ENCODE data around the gene EIF3I.

The EIF3I gene

DNA sequence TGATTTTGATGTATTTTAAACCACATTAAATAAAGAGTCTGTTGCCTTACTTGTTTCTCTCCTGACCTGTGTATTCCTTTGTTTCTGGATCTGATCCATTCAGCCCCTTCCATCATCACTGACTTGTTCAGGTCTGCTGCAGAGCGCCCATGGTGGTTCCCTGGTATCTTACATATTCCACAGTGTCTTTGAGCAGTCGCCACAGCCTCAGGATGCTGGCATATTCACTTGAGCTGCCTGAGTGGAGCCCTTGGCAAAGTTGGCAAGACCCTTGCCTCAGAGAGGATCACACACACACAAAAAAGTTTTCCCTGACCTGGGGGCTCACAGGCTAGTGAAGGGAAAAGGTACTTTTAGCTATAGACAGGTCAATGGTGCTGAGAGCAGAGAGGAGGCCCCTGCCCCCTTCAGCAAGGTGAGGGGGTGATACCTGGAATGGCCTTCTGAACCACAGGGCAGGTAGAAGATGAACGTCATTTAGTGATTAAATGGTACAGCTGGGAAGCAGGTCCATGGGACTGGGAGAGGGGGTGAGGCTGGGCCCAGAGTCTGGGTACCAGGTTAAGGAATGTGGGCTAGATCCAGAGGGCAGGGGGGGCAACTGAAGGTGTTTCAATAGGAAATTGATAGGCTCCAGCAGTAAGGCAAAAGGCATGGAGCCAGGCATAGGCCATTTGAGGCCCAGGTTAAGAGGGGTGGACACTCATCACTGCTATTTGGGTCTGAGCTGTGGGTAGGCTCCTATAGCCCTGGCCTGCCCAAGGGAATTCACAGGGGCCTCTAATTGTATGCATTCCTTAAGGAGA lies 23.8 kb upstream of the EIF3I start:
- no peak for DNase-seq

DNA sequence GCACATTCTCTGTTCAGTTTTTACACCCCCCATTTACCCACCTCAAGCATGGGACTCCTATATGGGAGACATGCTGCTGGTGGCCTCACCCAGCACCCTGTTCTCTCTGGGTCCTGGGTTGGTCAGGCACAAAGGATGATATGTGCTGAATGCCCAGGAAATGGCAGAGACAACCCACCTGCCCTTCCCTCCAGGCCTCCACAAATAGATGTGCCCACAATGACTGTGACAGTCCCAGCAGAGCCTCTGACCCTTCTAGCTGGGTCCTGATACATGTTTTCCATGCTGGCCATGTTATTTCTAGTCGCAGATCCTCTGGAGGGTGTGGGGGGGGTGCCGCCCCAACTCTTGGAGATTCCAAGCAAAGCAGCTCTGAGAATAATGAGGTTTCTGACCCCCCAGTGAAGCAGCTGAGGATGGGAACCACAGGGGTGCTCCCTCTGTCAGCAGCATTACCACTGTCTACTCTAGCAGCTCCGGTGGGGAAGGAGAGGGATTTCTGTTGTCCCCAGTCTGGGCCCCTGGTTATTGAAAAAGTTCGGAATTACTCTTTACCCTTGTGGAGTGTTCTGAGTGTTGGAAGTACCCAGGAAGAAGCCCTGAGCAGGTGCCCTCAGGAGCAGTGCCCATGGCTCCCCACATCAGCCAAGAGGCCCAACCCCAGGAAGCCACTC lies 23.0 kb upstream of the EIF3I start:
- DNase-seq: no peak

DNA sequence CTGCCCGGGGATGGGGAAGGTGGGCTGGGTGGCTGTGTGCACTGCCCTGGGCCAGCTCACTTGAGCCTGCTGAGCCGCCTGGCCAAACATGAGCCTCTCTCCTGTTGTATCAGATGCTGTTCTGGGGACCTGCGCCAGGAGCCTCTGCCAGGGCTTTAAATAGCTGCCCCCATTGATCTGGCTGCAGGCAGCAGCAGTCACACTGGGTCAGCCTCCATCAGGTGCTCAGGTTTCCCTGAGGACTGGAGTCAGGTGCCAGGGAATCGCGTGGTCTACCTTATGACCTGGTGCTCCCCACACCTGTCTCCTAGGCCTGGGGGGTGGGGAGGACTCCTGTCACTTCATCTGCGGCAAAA lies 22.5 kb upstream of the EIF3I start:
- peak in 25 of 56 donors; percentile 6 to 61 (median 29) for DNase-seq

DNA sequence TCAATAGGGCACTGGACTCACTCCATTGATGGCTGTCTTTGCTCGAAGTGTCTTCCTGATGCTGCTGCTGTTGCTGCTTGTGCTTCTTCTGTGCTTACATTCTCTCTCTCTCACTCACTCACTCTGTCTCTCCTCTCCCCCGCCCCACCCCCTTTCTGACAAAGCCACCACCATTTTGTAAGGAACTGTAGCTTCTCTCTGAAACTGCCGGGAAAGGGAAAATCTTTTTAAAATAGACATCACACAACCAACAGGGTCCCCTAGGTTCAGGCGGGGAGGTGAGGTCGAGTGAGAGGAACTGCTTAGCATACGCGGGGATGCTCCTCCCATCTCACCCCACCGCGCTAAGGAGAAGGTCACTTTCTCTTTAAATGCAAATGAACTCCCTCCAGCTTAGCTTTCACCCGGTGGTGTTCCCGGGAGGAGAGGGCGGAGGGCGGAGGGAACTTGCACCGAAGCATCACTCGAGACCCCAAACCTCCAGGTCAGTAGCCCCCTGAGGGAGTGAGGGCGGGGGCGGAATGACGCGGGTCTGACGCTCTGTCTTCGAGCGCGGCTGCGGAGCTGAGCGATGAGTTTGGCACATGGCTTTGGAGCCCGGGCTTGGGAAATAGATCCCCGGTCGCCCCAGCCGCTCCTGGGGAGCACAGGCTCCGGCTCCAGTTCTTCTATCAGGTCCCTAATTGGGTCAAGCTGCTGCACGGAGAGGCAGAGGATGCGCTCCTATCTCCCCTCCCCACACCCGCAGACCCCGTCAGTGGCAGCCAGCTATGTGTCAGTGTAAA lies 21.8 kb upstream of the EIF3I start, which contains the start of gene CCDC28B:
Gene CCDC28B, plus strand, starts transcription at position 370 of the 785 bp plus-strand sequence. CDS start 1,341 bp downstream, outside the sequence.
- peak in 45 of 56 donors; percentile 21 to 82 (median 55) for DNase-seq

DNA sequence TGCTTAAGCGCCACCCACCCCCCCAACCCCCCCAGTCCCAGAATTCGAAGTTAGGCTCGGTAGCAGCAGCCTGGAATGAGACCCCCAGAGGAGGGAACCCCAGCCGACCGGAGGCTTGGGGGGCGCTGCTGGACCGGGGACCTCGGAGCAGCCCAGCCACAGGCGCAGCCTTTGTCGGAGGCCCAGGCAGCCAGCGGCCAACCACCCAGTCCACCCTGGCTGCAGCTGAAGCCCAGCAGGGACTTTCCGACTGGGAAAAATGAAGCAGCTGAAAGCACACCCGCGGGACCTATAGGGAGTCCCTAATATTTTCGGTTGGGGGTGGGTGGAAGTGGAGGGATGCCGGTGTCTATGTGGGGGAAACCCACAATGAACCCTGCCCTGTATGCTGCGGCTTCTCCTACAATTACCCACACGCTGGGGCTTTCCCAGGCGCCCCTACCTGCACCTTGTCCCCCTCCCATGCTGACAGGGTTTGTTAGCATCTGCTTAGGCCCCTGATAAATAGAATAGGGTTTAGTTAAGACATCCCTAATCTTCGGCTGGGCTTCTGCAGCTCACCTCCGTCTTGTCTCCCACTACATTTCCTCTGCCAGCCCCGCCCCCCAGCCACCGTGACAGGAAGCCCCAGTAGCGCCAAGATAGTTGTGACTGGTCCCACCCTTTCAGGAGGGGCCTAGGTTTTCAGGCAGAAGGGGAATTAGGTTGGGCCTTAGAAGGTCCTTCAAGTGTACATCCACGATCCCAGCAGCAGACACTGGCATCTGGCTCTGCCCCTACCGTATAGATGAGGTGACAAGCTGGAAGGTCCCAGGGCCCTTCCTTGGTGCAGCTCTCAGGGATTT lies 21.0 kb upstream of the EIF3I start:
- peak in 39 of 56 donors; percentile 11 to 71 (median 44) for DNase-seq

DNA sequence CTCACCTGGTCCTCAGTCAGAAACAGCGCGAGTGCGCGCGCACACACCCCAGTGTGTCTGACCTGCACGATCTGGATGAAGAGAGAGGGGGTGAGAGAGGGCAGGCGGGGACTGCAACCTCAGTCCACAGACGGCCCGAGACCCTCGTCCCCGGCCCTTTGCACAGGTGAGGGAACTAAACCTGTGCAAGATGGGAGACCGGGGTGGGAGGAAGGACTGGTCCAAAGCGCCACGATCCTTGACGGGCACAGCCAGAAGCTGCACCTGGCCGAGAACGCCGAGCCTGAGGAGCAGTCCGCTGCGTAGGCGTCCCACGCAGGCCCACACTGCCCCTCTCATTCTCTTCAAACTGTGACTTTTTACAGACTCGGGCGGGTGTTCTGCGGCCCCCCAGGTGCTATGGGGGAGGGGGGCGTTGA lies 17.3 kb upstream of the EIF3I start:
- DNase-seq: no peak

DNA sequence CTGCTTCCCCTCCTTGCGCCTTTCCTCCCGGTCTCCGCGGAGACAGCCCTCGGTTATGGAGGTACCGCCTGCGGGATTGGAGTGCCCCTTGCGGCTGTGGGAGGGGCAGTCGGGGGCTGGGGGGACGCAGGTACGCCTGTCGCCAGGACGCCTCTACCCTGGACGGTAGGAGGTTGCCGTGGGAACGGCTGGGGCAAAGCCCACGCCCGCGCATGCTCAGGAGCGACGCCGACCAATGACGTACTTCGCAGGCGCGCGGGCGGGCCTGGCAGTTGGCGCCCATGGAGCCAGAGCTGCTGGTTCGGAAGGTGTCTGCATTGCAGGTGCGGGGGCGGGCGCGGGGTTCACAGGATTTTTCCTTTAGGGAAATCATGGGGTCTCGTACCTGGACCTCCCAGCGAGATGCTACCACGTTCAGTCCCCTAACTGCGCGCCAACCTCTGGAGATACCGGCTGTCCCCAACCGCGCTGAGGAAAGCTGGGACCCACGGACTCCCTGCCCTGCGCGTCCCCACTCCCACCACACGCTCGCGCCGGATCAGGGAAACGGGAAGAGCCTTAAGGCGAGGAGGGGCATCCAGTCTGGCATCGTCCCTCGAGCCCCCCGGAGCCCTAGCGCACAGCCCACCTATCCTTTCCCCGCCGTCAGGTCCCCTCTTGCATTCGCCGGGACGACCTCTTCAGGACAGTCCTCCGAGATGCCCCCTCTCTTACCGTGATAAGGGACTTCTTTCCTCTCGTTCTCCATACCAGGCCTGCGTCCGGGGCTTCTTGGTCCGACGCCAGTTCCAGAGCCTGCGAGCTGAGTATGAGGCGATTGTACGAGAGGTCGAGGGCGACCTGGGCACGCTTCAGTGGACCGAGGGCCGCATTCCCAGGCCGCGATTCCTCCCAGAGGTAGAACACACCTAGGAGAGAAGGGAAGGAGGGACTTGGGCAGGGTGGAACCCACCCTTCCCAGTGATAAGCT lies 16.5 kb upstream of the EIF3I start, which contains the start of gene IQCC:
Gene IQCC, plus strand, starts transcription at position 271 of the 970 bp plus-strand sequence. Its CDS starts 11 bp downstream, at position 282.
- peak; percentile 29 to 90 (median 74) for DNase-seq

DNA sequence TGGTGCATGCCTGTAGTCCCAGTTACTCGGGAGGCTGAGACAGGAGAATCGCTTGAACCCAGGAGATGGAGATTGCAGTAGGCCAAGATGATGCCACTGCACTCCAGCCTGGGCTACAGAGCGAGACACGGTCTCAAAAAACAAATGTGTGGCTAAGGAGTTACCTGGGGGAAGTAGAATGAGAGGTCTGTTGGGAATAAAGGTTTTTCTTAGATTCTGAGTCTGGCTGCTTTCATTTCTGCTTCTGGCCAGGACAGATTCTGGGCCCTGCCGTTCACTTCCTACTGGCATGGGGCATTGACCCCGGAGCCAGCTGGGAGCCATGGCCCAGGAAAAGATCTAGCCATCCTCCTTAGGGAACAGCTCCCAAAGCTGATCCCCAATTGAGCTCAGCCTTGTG lies 13.7 kb upstream of the EIF3I start:
- no peak for DNase-seq

DNA sequence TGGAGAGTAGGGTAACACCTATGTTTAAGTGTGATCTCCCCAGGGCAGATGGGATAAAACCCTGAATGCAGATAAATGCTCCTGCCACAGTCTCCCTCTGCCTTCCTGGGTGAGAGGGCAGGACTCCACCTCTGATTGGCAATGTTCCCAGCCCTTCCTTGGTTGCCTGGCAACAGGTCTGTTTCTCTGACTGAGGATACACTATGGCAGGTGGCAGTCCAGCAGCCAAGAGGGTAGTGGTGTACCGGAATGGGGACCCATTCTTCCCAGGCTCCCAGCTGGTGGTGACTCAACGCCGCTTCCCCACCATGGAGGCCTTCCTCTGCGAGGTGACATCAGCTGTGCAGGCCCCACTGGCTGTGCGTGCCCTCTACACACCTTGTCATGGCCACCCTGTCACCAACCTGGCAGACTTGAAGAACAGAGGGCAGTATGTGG lies 13.3 kb upstream of the EIF3I start, which contains the start of gene DCDC2B:
Gene DCDC2B, plus strand, starts transcription at position 199 of the 438 bp plus-strand sequence. Its CDS starts 5 bp downstream, at position 204.
- peak in 2 of 56 donors; percentile 12 to 31 for DNase-seq

DNA sequence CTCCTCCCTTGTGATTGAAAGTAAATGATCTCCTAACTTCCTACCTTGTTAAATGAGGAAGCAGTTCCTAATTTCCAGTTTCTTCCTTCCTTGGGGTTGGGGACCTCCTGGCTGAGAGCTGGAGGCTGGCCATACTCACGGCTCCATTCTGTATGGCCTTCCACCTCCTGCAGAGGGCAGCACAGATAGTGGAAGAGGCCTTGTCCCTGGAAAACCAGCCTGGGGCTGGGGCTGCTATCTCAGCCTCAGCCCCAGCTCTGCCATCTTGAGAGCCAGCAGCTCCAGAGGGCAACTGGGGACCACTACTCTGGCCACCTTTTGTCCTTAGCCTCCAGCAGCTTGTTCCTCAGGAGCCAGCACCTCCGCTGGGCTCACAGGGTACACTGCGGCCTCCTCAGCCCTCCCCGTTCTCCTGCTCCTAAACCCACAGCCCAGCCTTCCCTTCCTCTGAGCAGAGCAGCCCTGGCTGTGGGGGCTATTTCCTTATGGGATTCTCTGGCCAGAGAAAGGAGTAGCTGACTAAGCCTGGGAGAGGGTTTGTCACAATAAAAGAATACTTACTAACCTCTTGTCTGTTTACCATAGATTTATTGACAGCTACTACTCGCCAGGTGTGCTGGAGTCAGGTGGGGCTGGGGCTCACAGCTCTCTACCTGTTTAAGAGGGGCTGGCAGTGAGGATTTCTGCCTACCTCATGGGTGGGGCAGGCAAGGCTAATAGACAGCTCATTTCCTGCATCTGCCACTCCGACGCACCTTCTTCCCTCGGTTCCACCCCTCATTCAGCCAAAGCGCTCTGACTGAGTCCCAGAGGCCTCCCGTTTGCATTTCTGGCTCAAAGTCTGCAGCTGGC lies 6.4 kb upstream of the EIF3I start:
- peak in 36 of 56 donors; percentile 4 to 62 (median 31) for DNase-seq

DNA sequence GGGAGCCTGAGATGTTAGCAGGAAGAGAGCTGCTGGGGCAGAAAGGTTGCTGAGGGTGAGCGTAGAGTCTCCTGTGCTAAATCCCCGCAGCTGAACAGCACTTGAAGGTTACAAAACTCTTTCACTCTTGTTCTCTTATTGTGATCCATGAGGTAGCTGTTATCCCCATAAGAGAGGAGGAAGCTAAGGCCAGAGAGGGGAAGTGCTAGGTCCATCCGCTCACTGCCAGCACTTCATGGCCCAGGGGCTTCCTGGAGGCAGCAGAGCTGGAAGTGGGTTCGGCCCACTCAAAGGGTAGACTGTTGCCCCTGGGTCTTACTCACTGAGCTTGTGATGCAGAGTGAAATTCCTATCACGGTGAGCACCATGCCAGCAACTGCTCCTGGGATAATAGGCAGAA lies 5.6 kb upstream of the EIF3I start:
- DNase-seq: no peak

DNA sequence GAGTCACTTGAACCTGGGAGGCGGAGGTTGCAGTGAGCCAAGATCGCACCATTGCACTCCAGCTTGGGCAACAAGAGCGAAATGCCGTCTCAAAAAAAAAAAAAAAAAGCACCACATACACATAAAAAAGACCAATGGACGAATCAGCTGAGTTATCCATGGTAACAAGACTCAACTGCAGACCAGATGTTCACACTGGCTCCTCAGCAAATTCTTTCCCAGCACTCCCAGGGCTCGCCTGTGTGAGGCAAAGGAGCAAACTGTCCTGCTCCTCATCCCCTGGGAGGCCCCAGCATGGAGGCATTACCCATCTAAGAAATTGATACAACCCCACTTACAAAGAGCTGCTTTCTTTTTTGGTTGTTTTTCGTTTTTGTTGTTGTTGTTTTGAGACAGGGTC lies 3.2 kb upstream of the EIF3I start:
- DNase-seq: no peak

DNA sequence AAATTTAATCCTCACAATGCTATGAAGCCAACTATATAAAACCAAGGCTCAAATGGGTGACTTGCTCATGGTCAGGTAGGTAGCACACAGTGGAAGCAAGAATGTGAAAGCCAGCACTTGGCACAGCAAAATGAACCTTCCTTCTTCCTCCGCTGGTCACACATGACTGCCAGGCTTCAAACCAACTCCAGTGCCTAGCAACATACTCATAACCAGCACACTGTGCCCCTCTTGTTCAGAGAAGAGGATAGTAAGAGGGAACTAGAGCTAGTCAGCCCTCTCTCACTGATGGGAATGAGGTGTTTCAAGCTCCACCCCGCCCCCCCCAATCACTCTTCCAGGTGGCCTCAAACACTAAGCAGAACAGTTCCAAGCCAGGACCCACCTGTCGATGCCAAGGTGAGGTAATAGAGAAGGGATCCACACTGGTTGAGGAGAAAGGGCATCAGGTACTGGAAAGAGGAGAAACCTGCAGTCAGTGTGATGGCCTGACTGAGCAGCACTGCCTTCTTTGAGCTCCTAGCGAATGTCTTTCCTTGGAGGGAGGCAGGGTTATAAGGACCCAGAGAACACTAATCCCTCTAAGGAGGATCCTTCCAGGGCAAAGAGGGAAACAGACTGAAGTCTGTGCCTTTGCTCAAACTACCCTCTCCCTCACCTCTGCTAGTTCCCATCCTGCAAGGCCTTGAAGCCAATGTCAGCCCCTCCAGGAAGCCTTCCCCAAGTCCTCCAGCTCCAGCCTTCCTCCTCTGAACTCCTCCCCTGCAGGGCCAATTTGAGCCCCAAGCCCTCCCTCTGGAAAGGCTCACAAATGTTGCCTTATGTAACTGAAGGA lies 1.2 kb upstream of the EIF3I start:
- DNase-seq: no peak

DNA sequence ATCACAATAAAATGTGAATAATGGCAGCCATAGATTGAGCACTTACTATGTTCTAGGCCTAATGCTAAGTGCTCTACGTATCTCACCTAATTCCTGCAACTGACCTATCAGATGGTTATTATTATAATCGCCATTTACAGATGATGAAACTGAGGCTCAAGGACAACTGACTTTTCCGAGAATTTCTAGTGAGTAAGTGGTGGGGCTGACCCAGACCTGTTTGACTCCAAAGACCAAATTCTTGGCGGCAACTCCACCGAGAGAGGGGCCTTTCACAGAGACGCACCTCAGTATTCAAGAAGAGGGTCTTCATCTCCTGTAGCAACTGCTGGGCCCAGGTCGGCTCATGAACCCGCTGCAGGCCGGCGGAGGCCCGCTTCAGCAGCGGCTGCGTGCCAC lies 627 bp upstream of the EIF3I start:
- no peak for DNase-seq

DNA sequence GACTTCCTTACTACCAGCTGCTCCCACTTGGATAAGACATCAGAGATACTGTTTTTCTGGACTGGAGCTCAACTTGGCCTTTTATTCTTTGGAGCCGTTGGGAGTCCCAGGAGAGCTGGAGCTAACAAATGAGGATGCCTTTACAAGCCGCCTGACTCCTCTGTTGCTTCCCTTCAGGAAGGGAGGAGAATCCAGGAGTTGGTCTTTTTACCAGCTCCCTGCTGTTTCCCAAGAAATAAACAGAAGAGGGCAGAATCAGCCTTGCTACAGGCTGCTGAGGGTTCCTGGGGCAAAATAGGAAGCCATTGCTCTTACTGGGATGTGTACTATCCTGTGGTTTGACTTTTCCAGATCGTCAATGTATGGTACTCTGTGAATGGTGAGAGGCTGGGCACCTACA lies 1.5 kb downstream of the EIF3I start:
- DNase-seq: no peak

DNA sequence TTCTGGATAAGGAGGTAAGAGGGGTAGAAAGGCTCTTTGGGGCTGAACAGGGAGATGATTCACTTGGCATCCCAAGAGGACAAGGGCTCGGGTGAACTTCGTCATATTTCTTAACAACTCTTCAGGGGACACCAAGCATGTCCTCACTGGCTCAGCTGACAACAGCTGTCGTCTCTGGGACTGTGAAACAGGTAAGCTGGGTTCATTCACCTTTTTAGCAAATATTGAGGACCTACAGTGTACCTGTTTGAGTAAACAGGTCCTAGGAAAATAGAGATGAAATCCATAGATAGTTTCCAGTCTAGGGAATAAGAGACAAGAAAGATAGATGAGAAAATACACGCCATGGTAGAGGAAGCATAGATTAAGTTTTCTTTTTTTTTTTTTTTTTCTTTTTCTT lies 2.1 kb downstream of the EIF3I start:
- DNase-seq: no peak

DNA sequence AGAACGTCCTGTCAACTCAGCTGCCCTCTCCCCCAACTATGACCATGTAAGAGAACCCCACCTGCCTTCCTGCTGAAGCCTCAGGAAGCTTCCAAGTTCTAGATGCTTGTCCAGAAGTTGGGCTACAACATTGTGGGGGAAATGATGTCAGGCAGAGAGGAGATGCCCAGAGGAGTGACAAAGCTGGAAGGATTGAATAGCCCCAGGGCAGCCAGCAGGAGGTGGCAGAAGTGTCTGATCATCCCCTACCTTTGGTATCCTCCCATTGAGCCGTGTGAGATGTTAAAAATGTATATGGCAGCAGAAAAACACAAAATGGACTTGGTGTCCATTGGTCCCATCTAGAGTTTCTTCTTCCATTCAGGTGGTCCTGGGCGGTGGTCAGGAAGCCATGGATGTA lies 6.6 kb downstream of the EIF3I start:
- no peak for DNase-seq
